Measurements from ENCODE around the gene SLC2A13.
A peak's percentile ranks its signal among the peaks of the same experiment; 100 is the strongest.
"Not testable (repeated sequence)": the region's sequence is repeated elsewhere in the genome, so short reads cannot be mapped to it uniquely, and the experiment has no call there.

The SLC2A13 gene

GRCh38 chr12:39795481-39795880 is 310.4 kb downstream of the SLC2A13 start:
- no peak for FAIRE-seq

- FAIRE-seq = no peak
These were observed 312.9 kb downstream of the SLC2A13 start for GRCh38 chr12:39792938-39793337.

GRCh38 chr12:39788239-39788638 is 317.6 kb downstream of the SLC2A13 start:
- FAIRE-seq = no peak

GRCh38 chr12:39785814-39786213 is 320.1 kb downstream of the SLC2A13 start:
- not testable (repeated sequence) for FAIRE-seq

GRCh38 chr12:39782026-39782545 is 323.8 kb downstream of the SLC2A13 start:
- FAIRE-seq = no peak

- no peak for FAIRE-seq
These were observed 324.9 kb downstream of the SLC2A13 start for GRCh38 chr12:39780913-39781446.

GRCh38 chr12:39780411-39780912 is 325.4 kb downstream of the SLC2A13 start:
- no peak for FAIRE-seq

- FAIRE-seq = no peak
These were observed 326.0 kb downstream of the SLC2A13 start for GRCh38 chr12:39779768-39780340.

- FAIRE-seq = no peak
These were observed 328.4 kb downstream of the SLC2A13 start for GRCh38 chr12:39777465-39777864.

- FAIRE-seq = no peak
These were observed 332.6 kb downstream of the SLC2A13 start for GRCh38 chr12:39773266-39773665.

- no peak for FAIRE-seq
These were observed 333.0 kb downstream of the SLC2A13 start for GRCh38 chr12:39772821-39773259.

GRCh38 chr12:39771456-39771855 is 334.4 kb downstream of the SLC2A13 start:
- FAIRE-seq = no peak

GRCh38 chr12:39764944-39765560 is 340.8 kb downstream of the SLC2A13 start:
- peak; percentile 87 for FAIRE-seq

- no peak for FAIRE-seq
These were observed 342.1 kb downstream of the SLC2A13 start for GRCh38 chr12:39763890-39764169.

GRCh38 chr12:39763071-39763889 is 342.6 kb downstream of the SLC2A13 start:
- FAIRE-seq = peak; percentile 46

- no peak for FAIRE-seq
These were observed 350.4 kb downstream of the SLC2A13 start for GRCh38 chr12:39755478-39755877.

GRCh38 chr12:39752482-39753137 is 353.3 kb downstream of the SLC2A13 start:
- FAIRE-seq = no peak

GRCh38 chr12:39746151-39746550 is 359.7 kb downstream of the SLC2A13 start:
- not testable (repeated sequence) for FAIRE-seq

- no peak for FAIRE-seq
These were observed 362.2 kb downstream of the SLC2A13 start for GRCh38 chr12:39743655-39744054.

- no peak for FAIRE-seq
These were observed 369.5 kb downstream of the SLC2A13 start for GRCh38 chr12:39736406-39736805.

GRCh38 chr12:39723831-39724230 is 382.1 kb downstream of the SLC2A13 start:
- no peak for FAIRE-seq

GRCh38 chr12:39722504-39722903 is 383.4 kb downstream of the SLC2A13 start:
- no peak for FAIRE-seq

- no peak for FAIRE-seq
These were observed 392.3 kb downstream of the SLC2A13 start for GRCh38 chr12:39713552-39713951.

All from endometrium (tissue), 2 donors.